BJ (cell line): ENCODE data around the gene C1orf141. TPM values are rescaled to one million over a fixed set of nuclear protein-coding genes. Genes with fewer than 3 reads are reported as not detected.

Source experiments
- CTCF ChIA-PET: fragments of 350-600 bp; formaldehyde crosslinking; extraction: SDS; loops from one replicate; lab custom pipeline; 2021; ENCODE audit warnings: antibody characterized with exemption, inconsistent platforms; lab: Yijun Ruan, JAX
- POLR2A ChIA-PET: fragments of 300-600 bp; sonication (Branson Sonifier 250); formaldehyde crosslinking; extraction: SDS; loops from one replicate; lab custom pipeline; 2021; ENCODE audit warnings: antibody characterized with exemption; lab: Charles Lee
- DNase-seq: peaks from one replicate; pipeline ENCODE4 v3.0.0-alpha.2; 2011; ENCODE audit warnings: low read depth
- H3K27me3 ChIP-seq: 2 replicates; pipeline ENCODE4 v1.6.0; 2011; ENCODE audit warnings: low read length; ENCODE audit not compliant: control insufficient read depth, insufficient read depth
- H3K36me3 ChIP-seq: 2 replicates; pipeline ENCODE4 v1.5.1; 2011; ENCODE audit warnings: low read length; ENCODE audit not compliant: control insufficient read depth, insufficient read depth
- H3K4me3 ChIP-seq: 2 replicates; pipeline ENCODE4 v1.5.1; 2011; ENCODE audit warnings: low read depth, mild to moderate bottlenecking, control low read depth, low read length
- CTCF ChIP-seq: IDR thresholded peaks from 2 replicates; pipeline ENCODE4 v1.5.1; 2011; ENCODE audit warnings: low read depth, mild to moderate bottlenecking, control low read depth, inconsistent platforms, low read length, moderate library complexity; ENCODE audit not compliant: insufficient read depth
- polyA minus RNA-seq: library from RNA; depleted of rRNA, polyadenylated mRNA; stranded (reverse); fragments of >200 nt; gene quantifications from 2 replicates; pipeline ENCODE4 v1.2.3, GENCODE V29; 2011; rRNA and poly(A)+ RNA removed
- polyA plus RNA-seq: library from polyadenylated mRNA; depleted of rRNA; stranded (reverse); fragments of >200 nt; gene quantifications from 2 replicates; pipeline ENCODE4 v1.2.3, GENCODE V29; 2011; rRNA removed

The C1orf141 gene
- not detected in 2 replicates for polyA plus RNA-seq
- not detected in 2 replicates for polyA minus RNA-seq

- no peak for DNase-seq
- ChIA-PET POLR2A (no interaction called here), CTCF (interaction anchor here (0.6 to 1.5 kb wide), 2 partner anchors 11 to 98 kb away, joined by 3 read pairs; no protein-coding TSS in a partner anchor)
- H3K4me3 ChIP-seq: no peak within 1 kb of the TSS
- no peak for TF ChIP-seq CTCF
- H3K27me3 ChIP-seq: no peaks in the 10 kb centered on the region
- no peaks in the 10 kb centered on the region for H3K36me3 ChIP-seq
Measured at GRCh38 chr1:67134695-67135094, at the start of gene C1orf141. Gene C1orf141, minus strand, starts transcription at chr1:67134970. Its CDS starts 7,730 bp downstream, at chr1:67127240.

GRCh38 chr1:67175530-67176087 is 40.8 kb upstream of the C1orf141 start:
- no peak for DNase-seq
- no peak for TF ChIP-seq CTCF
- H3K4me3 ChIP-seq: no peak overlapping the region
- 0 out of 2 replicates have a peak, but pooled peaks cover 1% of the 10 kb centered on the region for H3K27me3 ChIP-seq
- POLR2A ChIA-PET: no interaction called here
- CTCF ChIA-PET: no interaction called here
- H3K36me3 ChIP-seq: no peaks in the 10 kb centered on the region

GRCh38 chr1:67174716-67175284 is 40.0 kb upstream of the C1orf141 start:
- DNase-seq: no peak
- Histone ChIP-seq H3K4me3 (no peak overlapping the region), H3K36me3 (no peaks in the 10 kb centered on the region), H3K27me3 (0 out of 2 replicates have a peak, but pooled peaks cover 1% of the 10 kb centered on the region)
- no peak for TF ChIP-seq CTCF
- ChIA-PET CTCF (no interaction called here), POLR2A (no interaction called here)

GRCh38 chr1:67173988-67174387 is 39.2 kb upstream of the C1orf141 start:
- POLR2A ChIA-PET: no interaction called here
- CTCF ChIA-PET: no interaction called here
- no peak for TF ChIP-seq CTCF

GRCh38 chr1:67171978-67172377 is 37.2 kb upstream of the C1orf141 start:
- 0 out of 2 replicates have a peak, but pooled peaks cover 1% of the 10 kb centered on the region for H3K27me3 ChIP-seq
- POLR2A ChIA-PET: no interaction called here
- TF ChIP-seq CTCF: no peak
- H3K36me3 ChIP-seq: no peaks in the 10 kb centered on the region
- CTCF ChIA-PET: no interaction called here
- H3K4me3 ChIP-seq: no peak overlapping the region
- no peak for DNase-seq

More at GRCh38 chr1:67173988-67174387, 39.2 kb upstream of the C1orf141 start:
- Histone ChIP-seq H3K36me3 (no peaks in the 10 kb centered on the region), H3K27me3 (0 out of 2 replicates have a peak, but pooled peaks cover 1% of the 10 kb centered on the region), H3K4me3 (no peak overlapping the region)
- DNase-seq: no peak
